Endothelial cell (in vitro differentiated cells): Measurements from ENCODE around the gene CAMSAP1. TPM values are rescaled to one million over a fixed set of nuclear protein-coding genes. Genes with fewer than 3 reads are reported as not detected.

ENCODE experiments used
- DNase-seq: peaks from one replicate; pipeline ENCODE4 v3.0.0; 2021; ENCODE audit warnings: low spot score
- H3K27ac Mint-ChIP-seq: one replicate; pipeline ENCODE4 v1.8.0; 2021; ENCODE audit warnings: mixed read lengths, inconsistent platforms; ENCODE audit not compliant: unreplicated experiment
- H3K27me3 Mint-ChIP-seq: one replicate; pipeline ENCODE4 v1.8.0; 2021; ENCODE audit warnings: mild to moderate bottlenecking, moderate library complexity, mixed read lengths, inconsistent platforms; ENCODE audit not compliant: unreplicated experiment
- H3K36me3 Mint-ChIP-seq: one replicate; pipeline ENCODE4 v1.8.0; 2021; ENCODE audit warnings: mild to moderate bottlenecking, low read depth, mixed read lengths, inconsistent platforms; ENCODE audit not compliant: unreplicated experiment
- H3K4me1 Mint-ChIP-seq: one replicate; pipeline ENCODE4 v1.8.0; 2021; ENCODE audit warnings: mild to moderate bottlenecking, mixed read lengths, inconsistent platforms; ENCODE audit not compliant: unreplicated experiment
- H3K4me3 Mint-ChIP-seq: one replicate; pipeline ENCODE4 v1.8.0; 2021; ENCODE audit warnings: mild to moderate bottlenecking, mixed read lengths, inconsistent platforms; ENCODE audit not compliant: unreplicated experiment
- H3K9me3 Mint-ChIP-seq: one replicate; pipeline ENCODE4 v1.8.0; 2021; ENCODE audit warnings: mixed read lengths, inconsistent platforms; ENCODE audit not compliant: unreplicated experiment
- CTCF ChIP-seq: fragments of 200-600 bp; sonication (generic); IDR thresholded peaks from one replicate; pipeline ENCODE4 v1.5.0; 2021; ENCODE audit warnings: antibody characterized with exemption; ENCODE audit not compliant: unreplicated experiment
- total RNA-seq: library from RNA; stranded (reverse); fragmentation: NEBNext Ultra II Directional; extraction: Animal tissue kit (Norgen Biotek cat#: 25700); gene quantifications from one replicate; pipeline ENCODE4 v1.2.1, GENCODE V29; 2021; ENCODE audit not compliant: unreplicated experiment

Gene CAMSAP1
- total RNA-seq, 1 donor from 2014 or later, result 44.7 TPM

DNA sequence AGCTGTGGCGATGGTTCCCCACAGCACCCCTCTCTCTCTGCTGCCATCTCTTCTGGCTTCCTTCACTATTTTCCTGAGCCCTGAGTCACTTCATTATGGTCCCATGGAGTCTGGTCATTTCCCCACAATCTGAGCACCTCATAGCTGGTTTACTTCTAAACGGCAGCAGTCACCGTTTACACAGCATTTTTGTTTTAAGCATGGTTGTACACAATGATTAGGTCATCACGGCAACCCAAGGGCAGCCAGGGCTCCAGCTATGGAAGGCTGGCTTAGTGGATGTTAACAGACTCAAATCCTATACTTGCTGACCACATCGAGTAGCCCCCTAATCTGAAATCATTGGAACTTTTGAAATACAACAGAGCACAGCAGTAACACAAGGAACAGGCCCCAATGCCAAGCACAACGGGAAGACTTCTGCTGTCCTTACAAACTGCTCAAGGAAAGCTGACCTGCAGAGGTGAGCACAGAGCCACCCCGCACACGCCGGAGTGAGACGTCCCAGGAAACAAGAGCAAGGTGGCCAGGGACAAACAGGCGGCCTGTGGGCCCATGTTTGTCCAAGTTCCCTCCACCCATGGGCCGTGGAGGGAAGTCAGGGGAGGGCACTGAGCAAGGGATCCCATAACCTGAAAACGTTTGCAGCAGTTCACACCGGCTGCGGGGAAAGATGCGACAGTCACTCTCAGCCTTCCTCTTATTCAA, 22.9 kb downstream of the CAMSAP1 start:
- H3K9me3 Mint-ChIP-seq, result no peaks in the 10 kb centered on the region
- peak overlapping the region; percentile 1 for H3K27ac Mint-ChIP-seq
- TF ChIP-seq CTCF, result no peak

DNA sequence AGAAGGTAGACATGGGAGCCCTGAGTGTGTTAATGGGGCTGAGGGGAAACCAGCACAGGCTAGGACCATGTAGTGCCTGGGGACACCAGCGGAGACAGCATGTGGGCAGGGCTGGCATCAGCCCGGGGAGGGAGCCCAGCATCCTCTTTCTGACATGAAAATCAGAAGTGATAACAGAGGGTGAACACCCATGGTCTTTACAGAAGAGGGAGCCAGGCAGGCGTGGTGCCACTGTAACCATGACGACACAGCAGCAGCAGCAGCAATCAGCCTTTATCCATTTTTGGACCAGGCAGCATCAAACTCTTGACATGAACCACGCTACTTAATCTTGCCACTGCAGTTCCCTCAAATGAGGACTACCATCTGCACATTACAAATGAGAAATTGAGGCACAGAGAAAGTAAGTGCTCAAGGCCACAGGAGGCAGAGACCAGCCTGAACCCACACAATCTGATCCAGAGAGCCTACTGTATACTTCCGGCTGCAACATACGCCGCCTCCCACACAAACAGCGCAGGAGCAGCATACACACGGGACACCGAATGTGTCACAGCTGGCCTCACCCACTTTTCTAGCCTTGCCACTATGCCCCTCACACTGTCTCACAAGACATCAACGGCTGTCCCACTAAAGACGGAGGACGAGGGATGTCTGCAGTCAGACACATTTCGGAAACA, 23.8 kb downstream of the CAMSAP1 start:
- peaks cover 11% of the 10 kb centered on the region for H3K27me3 Mint-ChIP-seq
- no peak overlapping the region for H3K4me3 Mint-ChIP-seq
- peak overlapping the region; percentile 1 for H3K27ac Mint-ChIP-seq
- H3K36me3 Mint-ChIP-seq, result peaks cover 5% of the 10 kb centered on the region
- TF ChIP-seq CTCF, result no peak
- no peaks in the 10 kb centered on the region for H3K9me3 Mint-ChIP-seq
- DNase-seq, result no peak
- peaks cover 35% of the 10 kb centered on the region for H3K4me1 Mint-ChIP-seq

More for the DNA sequence above, 22.9 kb downstream of the CAMSAP1 start:
- peaks cover 5% of the 10 kb centered on the region for H3K36me3 Mint-ChIP-seq
- no peak for DNase-seq
- peaks cover 39% of the 10 kb centered on the region for H3K4me1 Mint-ChIP-seq
- H3K4me3 Mint-ChIP-seq, result no peak overlapping the region
- H3K27me3 Mint-ChIP-seq, result peaks cover 11% of the 10 kb centered on the region

GRCh38 chr9:135882011-135882410, 25.3 kb downstream of the CAMSAP1 start:
- Mint-ChIP-seq H3K36me3 (peaks cover 3% of the 10 kb centered on the region), H3K9me3 (no peaks in the 10 kb centered on the region), H3K4me3 (no peak overlapping the region), H3K27ac (no peak overlapping the region), H3K4me1 (peaks cover 32% of the 10 kb centered on the region), H3K27me3 (peaks cover 8% of the 10 kb centered on the region)
- no peak for TF ChIP-seq CTCF
- no peak for DNase-seq

DNA sequence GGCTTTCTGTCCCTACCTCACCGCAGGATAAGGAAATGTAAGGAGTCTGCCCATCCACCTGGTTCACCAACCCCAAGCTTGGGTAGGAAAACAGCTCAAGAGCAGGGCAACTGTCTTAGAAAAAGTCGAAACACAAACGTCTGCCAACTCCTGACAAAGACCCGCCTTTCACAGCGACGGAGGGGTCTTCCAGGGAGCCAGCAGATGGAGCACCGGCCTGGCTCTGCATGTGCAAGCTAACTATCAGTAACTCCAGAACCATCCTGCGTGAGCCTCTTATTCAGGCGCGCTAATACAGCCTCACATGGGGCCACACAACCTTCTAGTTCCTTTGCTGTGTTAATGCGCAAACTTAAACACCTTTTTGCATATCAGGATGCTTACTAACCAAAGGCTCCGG, 26.9 kb downstream of the CAMSAP1 start:
- Mint-ChIP-seq H3K27ac (no peak overlapping the region), H3K4me1 (peaks cover 17% of the 10 kb centered on the region), H3K27me3 (peaks cover 5% of the 10 kb centered on the region), H3K36me3 (no peaks in the 10 kb centered on the region), H3K9me3 (no peaks in the 10 kb centered on the region), H3K4me3 (no peak overlapping the region)
- no peak for TF ChIP-seq CTCF
- DNase-seq, result no peak

GRCh38 chr9:135879619-135880018, 27.7 kb downstream of the CAMSAP1 start:
- H3K4me3 Mint-ChIP-seq, result no peak overlapping the region
- H3K4me1 Mint-ChIP-seq, result peaks cover 17% of the 10 kb centered on the region
- no peak for TF ChIP-seq CTCF
- peaks cover 4% of the 10 kb centered on the region for H3K27me3 Mint-ChIP-seq
- H3K36me3 Mint-ChIP-seq, result no peaks in the 10 kb centered on the region
- no peak for DNase-seq
- no peak overlapping the region for H3K27ac Mint-ChIP-seq
- H3K9me3 Mint-ChIP-seq, result no peaks in the 10 kb centered on the region
